Embryonic facial prominence (tissue), 1 donor: ENCODE results near the gene BUB1B.
"Not testable (repeated sequence)": the region's sequence is repeated elsewhere in the genome, so short reads cannot be mapped to it uniquely, and the experiment has no call there.

ENCODE experiments used
- DNase-seq: peaks from one replicate; pipeline ENCODE4 v3.0.0-alpha.2; 2016; ENCODE audit errors: extremely low spot score

BUB1B gene, protein sequence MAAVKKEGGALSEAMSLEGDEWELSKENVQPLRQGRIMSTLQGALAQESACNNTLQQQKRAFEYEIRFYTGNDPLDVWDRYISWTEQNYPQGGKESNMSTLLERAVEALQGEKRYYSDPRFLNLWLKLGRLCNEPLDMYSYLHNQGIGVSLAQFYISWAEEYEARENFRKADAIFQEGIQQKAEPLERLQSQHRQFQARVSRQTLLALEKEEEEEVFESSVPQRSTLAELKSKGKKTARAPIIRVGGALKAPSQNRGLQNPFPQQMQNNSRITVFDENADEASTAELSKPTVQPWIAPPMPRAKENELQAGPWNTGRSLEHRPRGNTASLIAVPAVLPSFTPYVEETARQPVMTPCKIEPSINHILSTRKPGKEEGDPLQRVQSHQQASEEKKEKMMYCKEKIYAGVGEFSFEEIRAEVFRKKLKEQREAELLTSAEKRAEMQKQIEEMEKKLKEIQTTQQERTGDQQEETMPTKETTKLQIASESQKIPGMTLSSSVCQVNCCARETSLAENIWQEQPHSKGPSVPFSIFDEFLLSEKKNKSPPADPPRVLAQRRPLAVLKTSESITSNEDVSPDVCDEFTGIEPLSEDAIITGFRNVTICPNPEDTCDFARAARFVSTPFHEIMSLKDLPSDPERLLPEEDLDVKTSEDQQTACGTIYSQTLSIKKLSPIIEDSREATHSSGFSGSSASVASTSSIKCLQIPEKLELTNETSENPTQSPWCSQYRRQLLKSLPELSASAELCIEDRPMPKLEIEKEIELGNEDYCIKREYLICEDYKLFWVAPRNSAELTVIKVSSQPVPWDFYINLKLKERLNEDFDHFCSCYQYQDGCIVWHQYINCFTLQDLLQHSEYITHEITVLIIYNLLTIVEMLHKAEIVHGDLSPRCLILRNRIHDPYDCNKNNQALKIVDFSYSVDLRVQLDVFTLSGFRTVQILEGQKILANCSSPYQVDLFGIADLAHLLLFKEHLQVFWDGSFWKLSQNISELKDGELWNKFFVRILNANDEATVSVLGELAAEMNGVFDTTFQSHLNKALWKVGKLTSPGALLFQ

DNA sequence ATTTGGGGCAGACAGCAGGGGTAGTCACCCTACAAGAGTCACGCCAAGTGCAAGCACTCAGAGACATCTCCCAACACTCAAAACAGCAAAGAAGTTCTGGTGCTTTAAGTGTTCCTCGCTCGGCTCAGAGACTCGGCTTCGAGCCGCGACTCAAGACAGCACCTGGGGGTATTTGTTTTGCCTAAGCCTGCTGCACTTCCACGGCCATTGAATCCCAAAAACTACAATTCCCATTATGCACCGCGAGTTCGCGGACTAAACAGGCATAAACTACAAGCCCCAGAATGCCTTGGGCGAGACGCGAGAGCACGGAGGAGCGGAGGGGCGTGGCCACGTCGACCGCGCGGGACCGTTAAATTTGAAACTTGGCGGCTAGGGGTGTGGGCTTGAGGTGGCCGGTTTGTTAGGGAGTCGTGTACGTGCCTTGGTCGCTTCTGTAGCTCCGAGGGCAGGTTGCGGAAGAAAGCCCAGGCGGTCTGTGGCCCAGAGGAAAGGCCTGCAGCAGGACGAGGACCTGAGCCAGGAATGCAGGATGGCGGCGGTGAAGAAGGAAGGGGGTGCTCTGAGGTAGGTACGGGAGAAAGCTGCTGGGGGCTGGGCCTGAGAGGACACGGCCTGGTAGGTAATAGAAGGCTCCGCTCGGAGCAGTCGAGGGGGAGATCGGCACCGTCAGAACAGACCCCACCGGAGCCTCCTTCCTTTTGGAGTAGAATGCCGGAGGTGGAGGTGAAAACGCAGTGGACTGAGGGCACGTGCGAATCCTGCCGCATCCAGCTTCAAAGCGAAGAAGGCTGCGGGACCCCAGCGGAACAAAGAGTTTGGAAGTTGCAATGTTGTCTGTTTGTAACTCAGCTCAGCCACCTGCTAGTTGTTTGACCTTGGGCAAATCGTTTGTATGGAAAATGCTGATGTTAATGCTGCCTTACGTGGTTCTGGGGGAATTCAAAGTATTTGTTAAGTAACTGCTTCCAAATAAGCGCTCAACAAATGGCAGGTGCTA is at the start of gene BUB1B:
Gene BUB1B, plus strand, starts transcription at position 381 of the 1,000 bp plus-strand sequence. Its CDS starts 152 bp downstream, at position 533.
- peak; percentile 91 for DNase-seq

DNA sequence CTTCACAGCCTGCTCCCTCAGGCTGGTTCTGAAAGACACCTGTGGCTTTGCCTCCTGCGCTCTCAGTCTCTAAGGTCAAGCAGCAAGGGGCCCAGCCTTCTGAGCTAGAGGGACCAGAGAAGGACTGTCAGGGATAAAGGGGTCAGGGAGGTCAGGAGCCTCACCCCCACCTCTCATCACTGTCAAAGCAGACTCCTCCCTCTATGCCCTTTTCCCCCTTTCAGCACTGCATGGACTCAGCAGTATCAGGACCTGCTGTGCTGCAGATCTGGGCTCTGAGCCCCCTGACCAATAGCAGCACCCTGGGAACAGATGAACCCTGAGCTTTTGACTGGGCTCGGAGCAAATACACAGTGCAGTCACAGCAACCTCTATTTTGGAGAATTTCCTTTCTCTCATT is 49.0 kb upstream of the BUB1B start:
- DNase-seq, result no peak

DNA sequence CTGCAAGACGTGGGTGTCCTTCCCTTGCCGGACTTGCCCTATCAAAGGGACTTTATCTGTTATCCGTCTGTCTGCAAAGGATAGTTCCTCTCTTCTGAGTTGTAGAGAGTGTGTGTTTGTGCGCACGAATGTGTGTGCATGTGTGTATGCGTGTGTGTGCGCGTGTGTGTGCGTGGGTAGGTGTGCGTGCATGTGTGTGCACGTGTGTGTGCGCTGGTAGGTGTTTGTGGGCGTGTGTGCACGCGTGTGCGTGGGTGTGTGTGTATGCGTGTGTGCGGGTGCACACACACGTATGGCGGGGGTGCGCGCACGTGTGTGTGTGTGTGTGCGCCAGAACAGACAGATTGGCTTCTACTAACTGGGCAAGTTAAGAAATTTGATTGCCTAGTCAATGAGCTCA is 48.1 kb upstream of the BUB1B start:
- no peak for DNase-seq

DNA sequence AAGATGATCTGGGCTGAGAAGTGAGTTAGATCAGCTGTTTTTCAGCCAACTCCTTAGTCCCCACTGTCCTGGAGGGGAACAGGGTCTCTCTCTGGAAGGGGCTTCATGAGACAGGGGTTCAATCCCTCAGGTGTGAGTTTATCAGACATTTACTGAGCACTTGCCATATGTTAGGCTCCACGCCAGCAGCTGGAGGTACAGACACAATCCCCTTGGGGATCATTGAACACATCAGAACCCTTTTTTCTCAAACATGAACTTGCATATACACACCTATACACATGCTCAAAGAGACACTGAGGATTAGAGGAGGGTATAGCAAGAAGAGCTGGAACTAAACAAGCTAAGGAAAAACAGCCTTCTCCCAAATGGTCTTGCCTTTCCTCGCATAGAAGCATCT is 46.7 kb upstream of the BUB1B start:
- no peak for DNase-seq

DNA sequence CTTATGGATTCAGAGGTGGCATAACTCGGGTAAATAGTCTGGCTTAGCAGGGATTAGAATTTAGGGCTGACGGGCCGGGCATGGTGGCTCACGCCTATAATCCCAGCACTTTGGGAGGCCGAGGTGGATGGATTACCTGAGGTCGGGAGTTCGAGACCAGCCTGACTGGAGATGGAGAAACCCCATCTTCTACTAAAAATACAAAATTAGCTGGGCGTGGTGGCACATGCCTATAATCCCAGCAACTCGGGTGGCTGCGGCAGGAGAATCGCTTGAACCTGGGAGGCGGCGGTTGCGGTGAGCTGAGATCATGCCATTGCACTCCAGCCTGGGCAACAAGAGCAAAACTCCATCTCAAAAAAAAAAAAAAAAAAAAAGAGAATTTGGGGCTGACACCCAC is 45.8 kb upstream of the BUB1B start:
- not testable (repeated sequence) for DNase-seq

DNA sequence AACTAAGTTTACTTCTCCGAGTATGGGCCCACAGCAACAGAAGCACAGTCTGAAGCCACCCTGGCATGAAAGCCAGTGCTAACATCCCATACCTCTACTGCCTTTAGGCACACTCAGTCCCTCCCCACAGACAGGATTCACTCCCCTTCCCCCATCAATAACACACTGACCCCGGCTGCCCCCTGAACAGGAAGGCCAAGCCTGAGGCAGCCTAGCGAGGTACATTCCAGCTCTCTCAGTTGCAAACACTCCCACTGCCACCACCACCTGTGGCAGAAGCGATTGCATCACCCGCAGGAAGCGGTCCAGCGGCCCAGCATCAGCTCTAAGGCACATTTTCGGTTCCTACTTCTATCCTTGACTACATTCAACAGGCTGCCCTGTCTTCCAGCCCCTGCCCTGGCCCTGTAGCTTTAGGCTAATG is 45.2 kb upstream of the BUB1B start:
- no peak for DNase-seq

DNA sequence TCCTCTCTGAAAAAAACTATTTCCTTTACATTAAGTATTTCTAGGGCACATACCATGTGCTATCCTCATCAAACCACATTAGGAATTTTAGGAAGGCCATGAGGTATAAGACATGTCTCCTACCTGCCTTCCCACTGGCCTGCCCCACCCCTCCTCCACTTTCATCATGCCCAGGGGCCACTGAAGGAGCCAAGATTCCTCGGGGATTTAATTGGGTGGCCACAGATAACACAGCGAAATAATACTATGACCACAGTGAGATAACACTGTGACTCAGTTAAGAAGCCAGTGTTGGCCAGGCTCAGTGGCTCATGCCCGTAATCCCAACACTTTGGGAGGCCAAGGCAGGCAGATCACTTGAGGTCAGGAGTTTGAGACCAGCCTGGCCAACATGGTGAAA is 42.4 kb upstream of the BUB1B start:
- DNase-seq, result no peak

DNA sequence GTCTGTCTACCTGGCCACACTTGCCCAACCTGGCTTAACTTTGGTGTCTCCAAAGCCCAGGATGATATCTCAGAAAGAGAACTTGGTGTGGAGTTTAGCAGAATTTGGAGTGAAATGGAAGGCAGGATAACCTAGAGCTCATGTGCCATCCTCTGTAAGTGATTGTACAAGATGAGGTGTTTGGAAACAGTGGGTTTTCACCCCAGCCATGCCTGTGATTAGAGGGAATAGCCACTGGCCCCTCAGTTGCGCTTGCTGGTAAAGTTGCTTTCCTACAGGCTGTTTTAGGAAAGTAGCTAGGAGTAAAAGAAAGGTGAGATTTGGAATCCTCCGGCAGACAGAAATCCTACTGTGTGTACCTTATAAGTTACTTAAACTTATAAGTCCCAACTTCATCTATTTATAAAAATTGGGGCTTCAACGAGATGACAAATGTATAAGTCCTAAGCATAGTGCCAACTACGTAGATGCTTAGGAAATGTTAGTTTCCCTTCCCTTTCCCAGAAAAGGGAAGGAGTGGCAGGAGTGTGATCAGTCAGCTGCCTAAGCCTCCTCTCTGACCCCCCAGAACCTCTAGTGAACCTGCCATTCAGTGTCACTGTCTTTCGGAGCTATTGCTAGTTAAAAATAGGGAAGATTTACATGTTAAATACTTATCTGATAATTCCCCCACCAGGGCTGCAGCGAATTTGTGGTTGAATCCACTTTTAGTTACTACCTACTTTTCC is 38.8 kb upstream of the BUB1B start:
- DNase-seq, result no peak

DNA sequence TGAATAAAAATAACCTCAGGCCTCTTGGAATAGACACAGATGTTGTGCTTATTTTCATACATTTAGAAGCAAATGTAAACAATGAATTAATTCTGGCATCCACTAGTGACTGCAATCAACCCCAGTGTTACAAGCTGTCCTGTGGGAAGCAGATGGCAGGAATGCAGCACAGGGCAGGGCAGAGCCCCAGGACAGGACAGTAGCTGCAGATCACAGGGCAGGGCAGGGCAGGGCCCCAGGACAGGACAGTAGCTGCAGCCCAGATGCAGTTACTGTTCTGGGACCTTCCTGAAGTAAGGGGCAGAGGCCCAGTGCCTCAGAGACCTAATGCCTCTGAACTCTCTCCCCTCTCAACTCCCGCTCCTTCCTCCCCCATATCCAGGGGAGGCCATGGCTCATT is 37.9 kb upstream of the BUB1B start:
- not testable (repeated sequence) for DNase-seq

DNA sequence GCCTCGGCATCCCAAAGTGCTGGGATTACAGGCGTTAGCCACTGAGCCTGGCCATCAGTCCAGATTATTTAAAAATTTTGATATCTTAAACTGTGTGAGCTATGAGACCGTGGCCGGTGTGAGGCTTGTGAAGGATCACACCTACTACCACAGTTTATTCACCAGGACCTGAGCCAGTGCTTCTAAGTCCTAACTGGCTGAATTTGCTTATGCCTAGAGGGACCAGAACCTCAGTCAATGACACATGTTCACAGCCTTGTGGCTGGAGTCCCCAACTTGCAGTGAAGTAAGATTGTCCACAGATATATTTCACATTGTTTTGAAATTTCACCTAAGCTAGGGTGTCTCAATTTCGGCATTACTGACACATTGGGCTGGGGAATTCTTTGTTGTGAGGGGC is 37.0 kb upstream of the BUB1B start:
- not testable (repeated sequence) for DNase-seq

DNA sequence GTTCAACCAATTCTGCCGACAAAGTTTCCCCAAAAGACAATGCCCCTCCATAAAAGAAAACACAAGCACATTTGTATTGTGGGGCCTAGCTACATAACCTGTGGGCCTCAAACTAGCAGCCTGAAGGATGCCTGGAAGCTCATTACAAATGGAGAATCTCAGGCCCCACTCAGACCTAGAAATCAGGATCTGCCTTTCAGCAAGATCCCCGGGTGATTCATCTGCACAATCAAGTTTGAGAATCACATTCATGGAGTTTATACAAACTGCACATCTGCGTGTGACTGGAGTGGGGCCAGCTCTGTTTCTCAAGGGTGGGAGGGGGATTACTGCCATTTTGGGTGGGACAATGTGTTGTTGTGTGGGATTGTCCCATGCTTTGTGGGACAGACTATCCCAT is 36.5 kb upstream of the BUB1B start:
- not testable (repeated sequence) for DNase-seq

DNA sequence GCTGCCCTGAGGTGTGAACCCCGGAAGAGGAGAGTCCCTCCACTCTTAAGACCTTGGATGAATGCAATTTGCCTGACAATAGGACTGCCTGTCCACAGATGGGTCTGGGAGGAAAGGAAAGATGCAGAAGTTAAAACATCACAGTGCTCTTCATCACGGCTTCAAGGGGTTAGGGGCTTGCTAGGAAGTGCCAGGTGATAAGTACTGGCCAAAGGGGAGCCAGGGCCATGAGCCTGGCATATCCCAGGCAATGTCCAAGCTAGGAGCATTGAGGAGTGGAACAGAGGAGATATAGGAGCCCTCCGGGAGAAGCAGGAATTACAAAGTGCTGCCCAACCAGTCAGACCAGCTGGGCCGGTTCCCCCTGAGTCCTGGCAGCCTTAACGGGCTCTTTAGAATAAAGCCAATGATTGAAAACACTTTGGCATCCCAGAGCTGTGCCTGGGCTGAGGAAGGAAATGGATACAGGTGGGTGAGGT is 36.0 kb upstream of the BUB1B start:
- not testable (repeated sequence) for DNase-seq

DNA sequence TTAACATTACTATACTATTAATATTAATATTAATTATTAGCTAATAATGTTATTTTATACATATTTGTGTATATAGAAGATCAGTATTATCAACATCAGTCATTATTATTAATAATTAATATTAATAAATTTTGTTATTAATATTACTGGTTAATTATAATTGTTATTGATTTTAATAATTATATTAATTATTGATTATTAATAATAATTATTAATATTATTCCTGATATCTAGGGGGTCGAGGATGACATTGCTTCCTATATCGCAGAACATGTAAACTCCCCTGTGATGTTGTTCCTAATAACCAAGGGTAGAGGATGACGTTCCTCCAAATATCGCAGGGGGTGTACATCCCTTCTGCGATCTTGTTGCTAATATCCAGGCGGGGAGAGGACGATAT is 34.9 kb upstream of the BUB1B start:
- no peak for DNase-seq

DNA sequence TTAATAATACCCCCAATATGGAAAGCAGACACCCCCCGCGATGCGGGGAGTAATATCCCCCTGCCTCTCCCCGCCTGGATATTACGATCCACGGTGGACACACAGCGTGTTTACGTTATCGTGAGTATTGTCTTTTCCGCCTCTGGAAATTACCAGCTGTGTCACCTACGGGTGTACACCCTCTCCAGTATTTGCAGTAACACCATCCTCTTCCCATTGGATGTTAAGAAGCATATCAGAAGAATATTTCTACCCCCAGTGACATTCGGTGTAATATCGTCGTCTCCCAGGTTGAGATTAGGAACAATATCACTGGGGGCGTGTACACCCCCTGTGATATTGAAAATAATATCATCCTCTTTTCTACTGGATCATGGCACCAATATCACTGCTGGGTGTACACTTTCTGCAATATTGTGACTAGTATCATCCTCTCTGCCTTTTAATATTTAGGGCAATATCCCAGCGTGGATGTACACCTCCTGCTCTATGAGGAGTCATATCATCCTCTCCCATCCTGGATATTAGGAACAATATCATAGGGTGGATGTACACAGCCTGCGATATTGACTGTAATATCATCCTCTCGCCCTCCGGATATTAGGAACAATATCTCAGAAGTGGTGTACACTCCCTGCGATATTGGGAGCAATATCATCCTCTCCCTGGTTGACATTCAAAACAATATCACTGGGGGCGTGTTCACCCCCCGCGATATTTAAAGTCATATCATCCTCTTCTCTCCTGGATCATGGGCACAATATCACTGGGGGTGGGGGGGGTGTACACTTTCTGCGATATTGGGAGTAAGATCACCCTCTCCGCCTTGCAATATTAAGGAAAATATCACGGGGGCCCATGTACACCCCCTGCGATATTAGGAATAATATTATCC is 31.9 kb upstream of the BUB1B start:
- no peak for DNase-seq

DNA sequence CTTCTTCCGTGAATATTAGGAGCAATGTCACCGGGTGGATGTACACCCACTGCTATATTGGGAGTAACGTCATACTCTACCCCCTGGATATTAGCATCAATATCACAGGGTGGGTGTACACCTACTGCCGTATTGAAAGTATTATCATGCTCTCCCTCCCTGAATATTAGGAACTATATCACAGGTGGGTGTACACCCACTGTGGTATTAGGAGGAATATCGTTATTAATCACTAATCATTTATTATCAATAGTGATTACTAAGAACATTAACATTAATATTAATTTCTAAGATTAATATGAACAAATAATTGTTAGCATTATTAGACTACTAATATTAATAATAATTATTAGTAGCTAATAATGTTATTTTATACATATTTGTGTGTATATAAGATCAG is 30.8 kb upstream of the BUB1B start:
- DNase-seq, result no peak

DNA sequence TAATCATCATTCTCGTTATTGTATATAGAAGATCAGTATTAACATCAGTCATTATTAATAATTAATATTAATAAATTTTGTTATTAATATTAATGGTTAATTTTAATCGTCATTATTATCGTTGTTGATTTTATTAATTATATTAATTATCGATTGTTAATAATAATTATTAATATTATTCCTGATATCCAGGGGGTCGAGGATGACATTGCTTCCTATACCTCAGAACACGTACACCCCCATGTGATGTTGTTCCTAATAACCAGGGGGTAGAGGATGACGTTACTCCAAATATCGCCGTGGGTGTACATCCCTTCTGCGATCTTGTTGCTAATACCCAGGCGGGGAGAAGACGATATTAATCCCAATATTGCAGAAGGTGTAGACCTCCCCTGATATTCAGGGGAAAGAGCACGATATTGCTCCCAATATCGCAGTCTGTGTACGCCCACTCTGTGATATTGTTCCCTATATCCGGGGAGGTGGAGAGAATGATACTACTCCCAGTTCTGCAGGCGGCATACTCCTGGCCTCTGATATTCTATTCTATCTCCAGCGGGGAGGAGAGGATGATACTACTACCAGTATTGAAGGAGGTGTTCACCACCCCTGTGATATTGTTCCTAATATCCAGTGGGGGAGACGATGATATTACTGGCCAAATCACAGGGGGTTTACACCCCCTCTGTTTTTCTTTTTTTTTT is 29.9 kb upstream of the BUB1B start:
- DNase-seq, result no peak

DNA sequence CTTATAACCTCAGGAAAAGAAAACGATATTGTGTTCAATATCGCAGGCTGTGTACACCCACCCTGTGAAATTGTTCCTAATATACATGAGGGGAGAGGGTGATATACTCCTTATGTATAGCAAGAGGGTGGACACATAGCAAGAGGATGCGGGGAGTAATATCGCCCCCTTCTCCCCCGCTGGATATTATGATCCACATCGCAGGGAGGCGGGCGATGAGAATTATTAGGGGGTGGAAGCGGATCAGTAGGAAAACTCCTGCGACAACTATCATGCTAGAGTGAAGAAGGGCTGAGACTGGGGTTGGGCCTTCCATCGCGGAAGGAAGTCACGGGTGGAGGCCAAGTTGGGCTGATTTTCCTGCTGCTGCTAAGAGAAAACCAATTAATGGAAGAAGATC is 27.3 kb upstream of the BUB1B start:
- DNase-seq, result no peak

DNA sequence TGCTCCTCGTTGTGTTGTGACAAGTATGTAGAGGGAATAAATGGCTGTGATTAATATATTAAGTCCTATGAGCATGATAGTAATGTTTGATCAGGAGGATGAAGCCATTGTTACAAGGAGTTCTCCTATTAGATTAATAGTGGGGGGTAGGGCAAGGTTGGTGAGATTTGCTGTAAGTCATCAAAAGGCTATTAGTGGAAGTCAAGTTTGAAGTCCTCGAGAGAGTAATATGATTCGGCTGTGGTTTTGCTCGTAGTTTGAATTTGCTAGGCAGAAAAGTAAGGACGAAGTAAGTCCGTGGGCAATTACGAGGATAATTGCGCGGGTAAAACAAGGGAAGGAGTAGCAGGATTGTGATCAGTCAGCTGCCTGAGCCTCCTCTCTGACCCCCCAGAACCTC is 26.0 kb upstream of the BUB1B start:
- DNase-seq, result no peak
